Mammary epithelial cell (primary cell): ENCODE data around the gene IDI2.

ENCODE experiments used
- EZH2 ChIP-seq: IDR thresholded peaks from 2 replicates; pipeline ENCODE4 v1.6.1; 2012; ENCODE audit warnings: low read length, inconsistent platforms, borderline replicate concordance
- TF ChIP-seq, protein P1 (sequence below), 2 donors: IDR thresholded peaks in 1 of 2; conservative IDR thresholded peaks in 1 of 2; 2 replicates each; pipeline ENCODE4 v1.5.1; 2011 to 2012; ENCODE audit warnings: inconsistent platforms in 2 of 2, low read length in 2 of 2, mild to moderate bottlenecking in 2 of 2, control low read depth in 1 of 2, low read depth in 1 of 2; ENCODE audit not compliant: insufficient read depth in 1 of 2; ENCODE audit errors: extremely low read depth in 1 of 2

DNA sequence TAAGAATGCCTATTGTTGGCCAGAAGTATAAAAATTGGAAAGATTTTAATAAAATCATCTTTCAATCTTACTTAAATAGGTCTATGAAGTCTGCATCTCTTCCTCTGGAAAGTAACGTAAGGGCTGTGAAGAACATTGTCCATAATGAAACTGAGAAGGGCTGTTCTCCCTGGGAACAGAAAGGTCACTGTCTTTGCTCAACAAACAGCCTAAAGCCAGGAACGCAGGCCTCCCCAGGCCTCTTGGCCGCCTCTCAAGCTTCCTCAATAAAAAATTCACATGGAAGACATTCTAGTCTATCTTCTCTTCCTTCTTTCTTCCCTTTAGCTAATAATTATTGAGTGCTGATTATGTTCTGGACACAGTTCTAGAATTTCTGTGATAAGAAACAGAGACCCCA, 9.1 kb upstream of the IDI2 start:
- TF ChIP-seq, protein P1, sequence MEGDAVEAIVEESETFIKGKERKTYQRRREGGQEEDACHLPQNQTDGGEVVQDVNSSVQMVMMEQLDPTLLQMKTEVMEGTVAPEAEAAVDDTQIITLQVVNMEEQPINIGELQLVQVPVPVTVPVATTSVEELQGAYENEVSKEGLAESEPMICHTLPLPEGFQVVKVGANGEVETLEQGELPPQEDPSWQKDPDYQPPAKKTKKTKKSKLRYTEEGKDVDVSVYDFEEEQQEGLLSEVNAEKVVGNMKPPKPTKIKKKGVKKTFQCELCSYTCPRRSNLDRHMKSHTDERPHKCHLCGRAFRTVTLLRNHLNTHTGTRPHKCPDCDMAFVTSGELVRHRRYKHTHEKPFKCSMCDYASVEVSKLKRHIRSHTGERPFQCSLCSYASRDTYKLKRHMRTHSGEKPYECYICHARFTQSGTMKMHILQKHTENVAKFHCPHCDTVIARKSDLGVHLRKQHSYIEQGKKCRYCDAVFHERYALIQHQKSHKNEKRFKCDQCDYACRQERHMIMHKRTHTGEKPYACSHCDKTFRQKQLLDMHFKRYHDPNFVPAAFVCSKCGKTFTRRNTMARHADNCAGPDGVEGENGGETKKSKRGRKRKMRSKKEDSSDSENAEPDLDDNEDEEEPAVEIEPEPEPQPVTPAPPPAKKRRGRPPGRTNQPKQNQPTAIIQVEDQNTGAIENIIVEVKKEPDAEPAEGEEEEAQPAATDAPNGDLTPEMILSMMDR (conservative IDR thresholded peaks at IDR 0.05 in 1 of 2, IDR thresholded peaks at IDR 0.05 in 1 of 2; ENCODE audit: extremely low read depth in 1 of 2, insufficient read depth in 1 of 2, low read depth in 1 of 2, low read length in 2 of 2) = no peak
- TF ChIP-seq EZH2 = no peak
